Stimulated activated CD8-positive, alpha-beta memory T cell treated with anti-CD3 and anti-CD28 coated beads, Interleukin-4, amount 100 ng/mL, for 4 hours (primary cell): Measurements from ENCODE around the gene RPS17.
"Not testable (repeated sequence)": the region's sequence is repeated elsewhere in the genome, so short reads cannot be mapped to it uniquely, and the experiment has no call there.

Experiments
- DNase-seq, 2 donors: peaks; one replicate each; pipeline ENCODE4 v3.0.0-alpha.2; 2020; ENCODE audit warnings: low read depth in 2 of 2, low spot score in 1 of 2

The RPS17 gene

GRCh38 chr15:82548700-82549099 lies 8.4 kb upstream of the RPS17 start:
- no peak for DNase-seq

- DNase-seq = no peak
Measured at GRCh38 chr15:82545478-82545877, 5.2 kb upstream of the RPS17 start.

- no peak for DNase-seq
Measured at GRCh38 chr15:82545002-82545401, 4.7 kb upstream of the RPS17 start.

- DNase-seq = no peak
Measured at GRCh38 chr15:82544431-82544830, 4.2 kb upstream of the RPS17 start.

GRCh38 chr15:82543160-82543559 lies 2.9 kb upstream of the RPS17 start:
- no peak for DNase-seq

GRCh38 chr15:82540984-82541431 lies 751 bp upstream of the RPS17 start:
- DNase-seq = no peak

- no peak for DNase-seq
Measured at GRCh38 chr15:82539691-82540054, 584 bp downstream of the RPS17 start.

- DNase-seq = no peak
Measured at GRCh38 chr15:82538961-82539690, 1.1 kb downstream of the RPS17 start.

GRCh38 chr15:82537351-82537908 lies 2.8 kb downstream of the RPS17 start:
- no peak for DNase-seq

GRCh38 chr15:82536409-82537350 lies 3.6 kb downstream of the RPS17 start:
- DNase-seq = no peak

GRCh38 chr15:82535566-82536408 lies 4.5 kb downstream of the RPS17 start:
- no peak for DNase-seq

- DNase-seq = not testable (repeated sequence)
Measured at GRCh38 chr15:82535151-82535550, 5.1 kb downstream of the RPS17 start.

GRCh38 chr15:82534457-82534861 lies 5.8 kb downstream of the RPS17 start:
- not testable (repeated sequence) for DNase-seq

GRCh38 chr15:82533801-82534200 lies 6.5 kb downstream of the RPS17 start:
- DNase-seq = no peak

- no peak for DNase-seq
Measured at GRCh38 chr15:82532991-82533481, 7.2 kb downstream of the RPS17 start.

- DNase-seq = no peak
Measured at GRCh38 chr15:82532383-82532990, 7.8 kb downstream of the RPS17 start.

GRCh38 chr15:82531496-82532382 lies 8.5 kb downstream of the RPS17 start:
- no peak for DNase-seq

- peak; percentile 32 to 43 for DNase-seq
Measured at GRCh38 chr15:82530606-82531379, 9.5 kb downstream of the RPS17 start.

GRCh38 chr15:82530006-82530405 lies 10.3 kb downstream of the RPS17 start:
- DNase-seq = no peak
